GM10248 (cell line): Measurements from ENCODE around the gene BAIAP3.

Experiments used
- CTCF ChIA-PET: fragments of 300-600 bp; sonication (Branson Sonifier 250); formaldehyde crosslinking; extraction: SDS; loops from one replicate; lab custom pipeline; 2021; ENCODE audit warnings: antibody characterized with exemption; lab: Yijun Ruan, JAX
- POLR2A ChIA-PET: fragments of 350-650 bp; sonication (Branson Sonifier 250); formaldehyde crosslinking; extraction: SDS; loops from one replicate; lab custom pipeline; 2020; ENCODE audit warnings: antibody characterized with exemption; lab: Yijun Ruan, JAX
- DNase-seq: peaks from one replicate; pipeline ENCODE4 v3.0.0; 2012; ENCODE audit errors: extremely low spot score
- TF ChIP-seq, protein P1 (sequence below): IDR thresholded peaks from 2 replicates; pipeline ENCODE4 v1.5.1; 2012; ENCODE audit warnings: mild to moderate bottlenecking, low read depth; ENCODE audit errors: extremely low read depth, missing control alignments, control extremely low read depth

BAIAP3 gene

DNA sequence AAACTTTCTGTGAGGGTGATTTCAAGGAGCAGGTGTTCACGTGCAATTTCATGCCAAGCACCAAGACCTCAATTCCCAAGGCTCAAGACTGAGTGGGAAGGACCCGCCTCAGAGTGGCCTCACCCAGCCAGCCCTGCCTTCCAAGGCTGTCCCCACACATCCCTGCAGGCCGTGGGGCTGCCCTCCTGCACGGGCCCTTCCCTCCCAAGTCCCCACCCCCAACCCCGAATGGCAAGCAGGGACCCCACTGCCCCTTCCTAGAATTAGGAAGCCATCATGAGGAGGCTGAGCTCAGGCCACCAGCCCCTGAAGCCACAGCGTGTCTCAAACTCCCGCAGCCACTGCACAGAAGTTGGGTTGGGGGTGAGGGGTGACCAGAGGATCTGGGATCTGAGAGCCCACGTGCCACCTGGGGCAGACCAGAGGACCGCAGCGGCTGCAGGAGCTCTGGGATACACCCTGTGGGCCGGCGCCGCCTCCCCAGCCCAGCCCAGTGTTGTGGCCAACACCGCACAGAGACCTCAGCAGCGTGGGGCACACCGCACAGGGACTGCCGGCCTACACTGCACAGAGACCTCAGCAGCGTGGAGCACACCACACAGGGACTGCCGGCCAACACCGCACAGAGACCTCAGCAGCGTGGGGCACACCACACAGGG lies 39.0 kb downstream of the BAIAP3 start:
- ChIA-PET CTCF (interaction anchor here (1.7 kb wide), 1 partner anchor 35 kb away, joined by 4 read pairs; no protein-coding TSS in a partner anchor), POLR2A (interaction anchor here (0.7 kb wide), 1 partner anchor 60 kb away, joined by 3 read pairs; no protein-coding TSS in a partner anchor)
- TF ChIP-seq, protein P1, sequence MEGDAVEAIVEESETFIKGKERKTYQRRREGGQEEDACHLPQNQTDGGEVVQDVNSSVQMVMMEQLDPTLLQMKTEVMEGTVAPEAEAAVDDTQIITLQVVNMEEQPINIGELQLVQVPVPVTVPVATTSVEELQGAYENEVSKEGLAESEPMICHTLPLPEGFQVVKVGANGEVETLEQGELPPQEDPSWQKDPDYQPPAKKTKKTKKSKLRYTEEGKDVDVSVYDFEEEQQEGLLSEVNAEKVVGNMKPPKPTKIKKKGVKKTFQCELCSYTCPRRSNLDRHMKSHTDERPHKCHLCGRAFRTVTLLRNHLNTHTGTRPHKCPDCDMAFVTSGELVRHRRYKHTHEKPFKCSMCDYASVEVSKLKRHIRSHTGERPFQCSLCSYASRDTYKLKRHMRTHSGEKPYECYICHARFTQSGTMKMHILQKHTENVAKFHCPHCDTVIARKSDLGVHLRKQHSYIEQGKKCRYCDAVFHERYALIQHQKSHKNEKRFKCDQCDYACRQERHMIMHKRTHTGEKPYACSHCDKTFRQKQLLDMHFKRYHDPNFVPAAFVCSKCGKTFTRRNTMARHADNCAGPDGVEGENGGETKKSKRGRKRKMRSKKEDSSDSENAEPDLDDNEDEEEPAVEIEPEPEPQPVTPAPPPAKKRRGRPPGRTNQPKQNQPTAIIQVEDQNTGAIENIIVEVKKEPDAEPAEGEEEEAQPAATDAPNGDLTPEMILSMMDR = no peak
- no peak for DNase-seq

- ChIA-PET CTCF (interaction anchor here (1.2 kb wide), 1 partner anchor 10 kb away, joined by 5 read pairs; no protein-coding TSS in a partner anchor), POLR2A (no interaction called here)
- TF ChIP-seq, protein P1 = no peak
- DNase-seq = no peak
These were observed 41.2 kb downstream of the BAIAP3 start for GRCh38 chr16:1374418-1375297.

GRCh38 chr16:1375298-1375640 lies 41.8 kb downstream of the BAIAP3 start:
- TF ChIP-seq, protein P1 = no peak
- no peak for DNase-seq
- ChIA-PET CTCF (interaction anchor here (1.2 kb wide), 1 partner anchor 11 kb away, joined by 5 read pairs; no protein-coding TSS in a partner anchor), POLR2A (no interaction called here)

GRCh38 chr16:1375741-1376410 lies 42.4 kb downstream of the BAIAP3 start:
- CTCF ChIA-PET = no interaction called here
- TF ChIP-seq, protein P1 = no peak

GRCh38 chr16:1377406-1378010 lies 44.1 kb downstream of the BAIAP3 start:
- TF ChIP-seq, protein P1 = no peak

More at GRCh38 chr16:1375741-1376410, 42.4 kb downstream of the BAIAP3 start:
- DNase-seq = no peak
- POLR2A ChIA-PET = no interaction called here

More at GRCh38 chr16:1377406-1378010, 44.1 kb downstream of the BAIAP3 start:
- no peak for DNase-seq
- ChIA-PET POLR2A (no interaction called here), CTCF (interaction anchor here (5.6 kb wide), 1 partner anchor 12 kb away, joined by 56 read pairs; no protein-coding TSS in a partner anchor)
